Neural cell (in vitro differentiated cells): Measurements from ENCODE around the gene ADAM23.

ENCODE experiments used
- CTCF ChIP-seq: fragments of 450-650 bp; IDR thresholded peaks from 2 replicates; pipeline ENCODE4 v1.5.1; 2014; ENCODE audit warnings: antibody characterized with exemption, mild to moderate bottlenecking, moderate library complexity; ENCODE audit not compliant: poor library complexity, severe bottlenecking
- EZH2 ChIP-seq: fragments of 200-600, 300-800 bp; shearing (Covaris generic), sonication (generic); IDR thresholded peaks from 2 replicates; pipeline ENCODE4 v1.6.1; 2014; ENCODE audit warnings: antibody characterized with exemption, low read length, borderline replicate concordance, mild to moderate bottlenecking; ENCODE audit not compliant: insufficient read depth, poor library complexity, severe bottlenecking
- POLR2AphosphoS5 ChIP-seq: IDR thresholded peaks from 2 replicates; pipeline ENCODE4 v1.6.1; 2012
- RAD21 ChIP-seq: fragments of 450-650 bp; conservative IDR thresholded peaks from 2 replicates; pipeline ENCODE4 v1.6.1; 2014; ENCODE audit warnings: antibody characterized with exemption, mild to moderate bottlenecking, moderate library complexity
- SMC3 ChIP-seq: fragments of 450-650 bp; conservative IDR thresholded peaks from 2 replicates; pipeline ENCODE4 v1.6.1; 2014; ENCODE audit warnings: antibody characterized with exemption, mild to moderate bottlenecking, moderate library complexity; ENCODE audit not compliant: poor library complexity

- TF ChIP-seq POLR2AphosphoS5 (no peak), RAD21 (no peak), CTCF (no peak), SMC3 (no peak), EZH2 (no peak)
Measured at GRCh38 chr2:206396211-206396610, 47.1 kb upstream of the ADAM23 start.
